Activated CD4-positive, alpha-beta T cell treated with anti-CD3 and anti-CD28 coated beads for 48 hours (primary cell): ENCODE results near the gene LAMB3.

Experiments
- DNase-seq: peaks from one replicate; pipeline ENCODE4 v3.0.0-alpha.2; 2020

Gene LAMB3

DNA sequence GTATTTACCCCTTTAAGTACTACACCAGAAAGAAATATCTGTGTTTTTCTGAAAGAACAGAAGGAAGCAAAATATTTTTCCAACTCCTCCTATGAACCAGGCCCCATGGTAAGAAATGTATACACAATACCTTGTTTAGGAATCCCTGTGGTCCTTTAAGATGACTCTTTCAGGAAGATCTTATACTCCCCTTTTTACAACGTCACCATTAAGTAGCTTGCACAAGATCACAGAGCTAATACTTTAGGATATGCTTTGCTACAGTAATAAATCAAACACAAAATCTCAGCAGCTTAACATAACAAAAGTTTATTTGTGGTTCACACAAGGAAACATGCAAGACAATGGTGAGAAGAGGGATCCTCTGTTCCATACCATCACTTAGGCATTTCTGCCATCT lies 8.8 kb upstream of the LAMB3 start:
- no peak for DNase-seq

DNA sequence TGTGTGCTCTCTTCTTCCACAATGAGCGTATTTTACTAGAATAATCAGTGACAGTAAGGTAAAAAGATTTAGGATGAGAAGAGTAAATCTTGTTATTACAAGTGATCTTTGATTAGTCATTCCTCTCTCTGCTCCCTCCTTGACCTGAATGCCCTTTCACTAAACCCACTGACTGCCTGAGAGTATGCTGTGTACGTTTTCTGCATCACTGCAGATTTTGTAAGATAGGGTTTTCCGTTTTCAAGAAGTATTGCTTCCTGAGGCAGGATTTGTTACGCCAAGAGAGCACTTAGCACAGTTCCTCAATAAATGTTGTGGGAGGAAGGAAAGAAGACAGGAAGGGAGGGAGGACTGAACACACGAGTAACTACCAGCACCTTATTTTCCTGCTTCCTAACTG lies 7.7 kb upstream of the LAMB3 start:
- peak; percentile 35 for DNase-seq

DNA sequence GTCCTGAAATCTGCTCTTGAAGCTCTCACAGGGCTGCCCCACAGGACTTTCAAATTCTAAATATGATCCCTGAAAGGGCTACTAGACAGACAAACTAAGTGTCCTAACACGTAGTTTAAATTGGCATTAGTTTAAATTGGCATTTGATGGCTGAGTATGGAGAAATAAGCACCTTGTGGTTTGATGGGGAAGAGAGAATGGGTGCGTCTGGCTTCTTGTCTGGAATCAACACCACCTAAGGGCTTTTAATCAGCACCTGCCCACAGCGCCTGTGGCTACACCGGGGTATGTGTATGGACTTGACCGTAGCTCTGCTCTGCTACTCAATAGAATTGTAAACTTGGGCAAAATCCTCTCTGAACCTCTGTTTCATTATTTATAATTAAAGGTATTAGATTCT lies 5.7 kb upstream of the LAMB3 start:
- DNase-seq = no peak

DNA sequence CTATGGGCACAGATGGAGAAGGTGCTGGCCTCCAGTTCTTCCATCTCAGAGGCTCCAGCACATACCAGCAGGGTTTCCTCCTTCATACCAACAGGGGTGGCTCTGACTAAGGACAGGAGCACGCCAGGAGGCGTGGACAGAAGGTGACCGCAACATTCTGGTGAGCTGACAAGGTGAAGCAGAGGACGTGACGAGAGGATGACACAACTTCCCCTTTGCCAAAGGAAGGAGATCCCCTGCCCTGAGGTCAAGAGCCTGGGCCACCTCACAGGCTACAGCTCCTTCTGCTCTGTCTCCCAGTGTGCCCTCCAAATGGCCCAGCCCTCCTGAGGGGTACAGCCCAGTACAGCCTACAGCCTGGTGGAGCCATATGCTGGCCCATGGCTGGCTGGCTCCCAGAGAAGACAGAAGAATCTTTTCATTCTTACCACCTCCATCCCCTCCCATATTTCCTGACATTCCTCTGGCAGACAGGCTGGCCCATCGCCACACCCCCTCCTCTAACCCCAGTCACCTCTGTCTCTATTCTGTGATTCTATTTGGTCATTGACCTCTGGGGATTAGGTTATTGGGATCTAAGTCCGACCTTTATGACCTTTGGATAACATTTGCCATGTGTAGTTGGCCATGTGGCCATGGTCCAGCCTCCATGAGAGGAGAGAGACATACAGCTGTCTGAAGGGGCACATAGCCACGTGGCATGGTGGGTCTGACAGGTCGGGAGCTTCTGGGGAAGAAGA lies 5.1 kb upstream of the LAMB3 start:
- no peak for DNase-seq

DNA sequence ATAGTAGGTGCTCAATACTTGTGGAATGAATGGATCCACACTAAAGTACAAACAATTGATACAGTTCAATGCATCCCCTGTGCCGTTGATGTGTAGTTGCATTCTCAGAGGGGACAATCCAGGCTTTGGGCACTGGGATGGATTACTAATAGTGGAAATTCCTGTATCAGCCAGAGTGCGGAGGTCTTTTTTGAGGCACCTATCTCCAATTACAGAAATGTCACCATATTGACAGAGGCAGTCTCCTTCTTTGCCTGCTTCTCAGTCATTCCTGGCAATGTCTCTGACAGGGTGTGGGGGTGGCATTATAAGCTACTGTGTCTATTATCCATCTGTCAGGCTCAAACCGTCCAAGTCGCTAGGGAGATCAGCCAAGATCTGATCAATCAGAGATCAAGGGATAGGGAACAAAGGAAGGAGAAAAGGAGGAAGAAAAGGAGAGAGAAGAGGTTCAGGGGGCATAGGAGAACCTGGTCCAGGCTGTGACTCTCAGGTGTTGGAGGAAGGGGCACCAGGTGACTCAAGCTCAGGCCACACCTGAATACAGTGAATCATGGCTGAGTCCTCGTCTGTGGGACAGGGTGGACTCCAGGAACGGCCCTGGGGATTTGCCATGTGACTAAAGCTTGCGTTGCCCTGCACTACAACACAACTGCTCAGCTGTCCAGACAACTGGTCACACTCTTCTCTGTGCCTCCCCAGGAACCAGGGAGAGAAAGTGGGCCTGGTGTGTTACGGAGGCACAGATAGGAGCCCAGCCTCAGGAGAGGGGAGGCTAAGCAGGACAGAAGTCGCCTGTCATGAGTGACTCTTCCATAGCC lies 3.4 kb upstream of the LAMB3 start:
- DNase-seq = no peak

DNA sequence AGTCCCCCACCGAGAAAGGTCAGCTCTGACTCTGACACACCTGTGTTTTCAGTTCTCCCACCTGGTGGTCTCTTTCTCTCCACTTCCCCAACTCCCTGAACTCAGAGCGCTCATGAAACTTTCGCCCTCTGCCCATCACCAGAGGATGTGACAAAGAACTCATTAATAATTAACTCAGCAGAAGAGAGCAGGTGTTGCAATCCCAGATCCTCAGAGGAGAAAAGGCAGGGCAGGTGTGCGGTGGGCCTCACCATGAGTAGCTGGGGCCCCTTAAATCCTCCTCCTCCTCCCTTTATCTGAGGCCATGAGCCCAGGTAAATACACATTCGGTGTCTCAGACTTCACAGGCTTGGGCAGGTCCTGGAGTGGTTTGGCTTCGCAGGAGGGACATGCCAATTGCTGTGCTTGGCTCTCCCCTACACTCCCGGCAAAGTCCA lies 1.7 kb upstream of the LAMB3 start:
- no peak for DNase-seq

DNA sequence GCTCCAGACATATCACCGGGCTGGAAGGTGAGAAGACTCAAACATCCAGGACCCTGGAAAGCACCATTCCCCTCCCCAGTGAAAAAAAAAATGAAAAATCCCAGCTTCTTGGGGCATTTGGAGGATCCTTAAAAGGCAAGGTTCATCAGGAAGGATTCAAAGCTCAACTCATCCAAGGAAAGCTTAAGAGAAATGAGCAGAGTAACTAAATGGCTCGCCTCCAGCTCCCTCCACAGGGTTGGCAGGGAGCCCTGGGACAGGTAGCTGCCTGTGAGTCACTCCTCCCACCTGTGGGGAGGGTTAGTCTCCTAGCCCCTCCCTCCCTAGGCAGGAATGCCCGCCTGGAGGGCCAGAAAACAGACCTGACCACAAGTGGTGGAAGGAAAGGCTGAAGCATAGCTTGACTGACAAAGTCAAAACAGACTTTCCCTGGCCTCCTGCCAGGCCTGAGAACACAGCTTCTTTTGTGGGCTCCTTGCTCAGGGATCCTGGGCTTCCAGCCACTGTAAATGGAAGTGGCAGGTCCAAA lies 712 bp upstream of the LAMB3 start:
- DNase-seq = peak; percentile 80

DNA sequence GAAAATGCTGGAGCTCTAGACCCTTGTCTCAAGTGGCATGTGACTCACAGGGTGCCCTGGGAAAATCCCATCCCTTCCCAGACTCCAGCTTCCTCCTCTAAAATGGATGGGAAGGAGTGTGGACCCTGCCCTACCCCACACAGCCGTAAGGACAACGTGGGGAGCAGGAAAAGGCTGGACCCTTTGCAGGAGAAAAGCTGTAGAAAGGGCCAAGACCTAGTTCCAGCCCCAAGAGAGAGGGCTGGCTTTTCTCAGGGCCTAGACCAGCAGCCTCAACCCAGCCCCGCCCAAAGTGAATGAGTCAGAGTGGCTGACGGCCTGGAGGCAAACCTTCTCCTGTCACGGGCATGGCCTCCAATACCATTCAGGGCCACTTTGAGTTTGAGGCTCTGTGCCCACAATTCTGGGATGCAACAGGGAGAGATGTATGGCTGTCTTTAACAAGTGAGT lies 1.1 kb downstream of the LAMB3 start:
- DNase-seq = peak; percentile 84

DNA sequence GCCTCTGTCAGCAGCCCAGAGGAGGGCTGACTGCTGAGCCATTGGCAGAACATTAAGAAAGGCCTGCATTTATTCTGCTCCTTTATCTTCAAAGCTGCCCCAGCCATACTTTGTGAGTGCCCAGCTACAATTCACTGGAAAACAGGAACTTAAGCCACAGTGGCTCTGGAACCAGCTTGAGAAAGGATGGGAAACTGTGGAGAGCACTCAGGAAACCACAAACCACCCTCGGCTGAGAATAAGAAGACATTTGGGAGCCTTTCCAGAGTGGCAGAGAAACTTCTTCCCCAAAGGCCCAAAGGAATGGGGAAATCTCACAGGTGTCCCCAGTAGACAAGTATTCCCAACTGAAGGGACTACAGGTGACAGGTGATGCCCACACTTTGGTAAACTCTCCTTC lies 1.8 kb downstream of the LAMB3 start:
- no peak for DNase-seq

DNA sequence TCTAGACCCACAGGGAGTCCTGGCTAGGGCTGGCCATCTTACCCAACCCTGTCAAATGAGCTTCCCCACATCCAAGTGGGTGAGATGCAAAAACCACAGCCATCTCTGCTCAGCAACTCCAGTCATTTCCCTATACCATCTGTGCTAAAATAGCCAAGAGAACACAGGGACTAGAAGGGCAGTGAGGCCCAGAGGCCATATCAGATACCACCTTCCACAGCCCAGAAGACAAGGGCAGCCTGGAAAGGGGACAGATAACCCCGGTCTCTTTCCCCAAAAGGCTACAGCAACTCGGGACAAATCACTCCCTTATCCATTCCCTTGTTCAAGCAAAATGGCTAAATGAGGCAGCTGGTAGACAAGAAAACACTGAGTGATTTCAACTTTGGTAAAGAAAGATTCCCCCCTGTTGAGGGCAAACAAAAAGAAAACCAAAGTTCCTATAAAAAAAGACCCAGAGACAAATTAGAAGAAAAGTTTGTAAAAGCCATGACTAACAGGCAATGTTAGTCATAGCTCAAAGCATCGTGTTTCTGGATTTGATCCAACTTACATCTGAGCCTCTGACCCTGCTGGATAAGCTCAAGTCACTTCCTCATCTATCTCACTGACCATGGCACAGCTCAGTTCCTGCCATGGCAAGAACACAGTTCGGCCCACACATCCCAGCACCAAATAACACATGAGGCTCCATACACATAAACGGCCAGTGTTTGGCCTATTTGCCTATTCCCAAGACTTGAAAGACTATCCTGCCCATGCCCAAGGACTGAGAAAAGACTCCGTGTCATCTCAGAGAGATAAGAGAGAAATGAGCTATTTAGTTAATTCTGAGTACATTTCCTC lies 3.1 kb downstream of the LAMB3 start:
- DNase-seq = no peak

DNA sequence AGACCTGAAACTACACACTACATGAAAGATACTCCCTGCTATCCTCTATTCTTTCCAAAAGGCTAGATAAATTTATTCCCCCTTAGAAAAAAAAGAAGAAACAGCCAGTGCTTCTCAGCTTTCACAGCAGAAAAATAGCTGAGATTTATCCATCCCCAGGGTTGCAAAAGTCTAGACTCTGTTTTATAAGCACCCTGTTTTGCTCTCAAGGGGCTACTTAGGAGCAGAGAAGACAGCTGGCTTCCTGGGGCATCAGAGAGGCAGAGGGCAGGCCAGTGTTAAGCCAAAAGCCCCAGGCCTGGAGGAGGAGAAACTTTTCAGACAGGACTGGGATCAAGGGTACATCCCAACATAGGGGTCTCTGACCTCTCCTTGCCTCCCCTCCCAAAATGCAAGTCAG lies 3.9 kb downstream of the LAMB3 start:
- no peak for DNase-seq

DNA sequence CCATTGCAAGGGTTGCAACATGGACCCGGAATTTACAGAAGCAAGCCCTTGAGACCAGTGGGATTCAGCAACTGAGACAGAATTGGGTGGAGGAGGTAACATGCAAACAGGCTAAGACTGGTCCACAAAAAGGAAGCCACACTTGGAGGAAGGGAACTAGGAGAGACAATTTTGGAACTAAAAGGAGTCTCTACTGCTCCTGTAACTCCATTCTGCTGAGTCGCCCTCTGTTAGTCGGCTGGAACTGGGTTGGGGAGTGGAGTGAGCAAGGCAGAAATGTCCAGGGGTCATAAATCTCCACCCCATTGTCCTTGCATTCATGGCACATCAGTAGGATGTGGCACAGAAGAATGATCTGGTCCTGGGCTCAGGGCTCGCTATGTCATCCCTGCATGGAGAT lies 5.1 kb downstream of the LAMB3 start:
- no peak for DNase-seq

DNA sequence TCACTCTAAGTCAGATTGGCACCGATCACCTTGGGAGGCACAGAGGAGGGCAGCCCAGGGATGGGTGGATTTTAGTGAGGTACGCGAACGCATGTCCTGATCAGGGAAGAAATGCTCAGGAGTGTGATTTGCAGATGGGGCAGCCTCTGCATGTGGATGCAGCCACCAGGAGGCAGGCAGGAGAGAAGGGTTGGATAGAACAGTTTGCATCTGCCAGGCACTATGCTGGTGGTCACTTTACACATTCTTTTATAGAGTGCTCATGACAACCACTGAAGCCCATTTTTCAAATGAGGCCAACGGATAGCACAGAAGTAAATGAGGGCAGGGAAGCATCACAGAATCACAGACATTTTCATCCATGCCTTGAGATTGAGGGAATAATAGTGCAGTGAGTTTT lies 5.7 kb downstream of the LAMB3 start:
- DNase-seq = no peak

DNA sequence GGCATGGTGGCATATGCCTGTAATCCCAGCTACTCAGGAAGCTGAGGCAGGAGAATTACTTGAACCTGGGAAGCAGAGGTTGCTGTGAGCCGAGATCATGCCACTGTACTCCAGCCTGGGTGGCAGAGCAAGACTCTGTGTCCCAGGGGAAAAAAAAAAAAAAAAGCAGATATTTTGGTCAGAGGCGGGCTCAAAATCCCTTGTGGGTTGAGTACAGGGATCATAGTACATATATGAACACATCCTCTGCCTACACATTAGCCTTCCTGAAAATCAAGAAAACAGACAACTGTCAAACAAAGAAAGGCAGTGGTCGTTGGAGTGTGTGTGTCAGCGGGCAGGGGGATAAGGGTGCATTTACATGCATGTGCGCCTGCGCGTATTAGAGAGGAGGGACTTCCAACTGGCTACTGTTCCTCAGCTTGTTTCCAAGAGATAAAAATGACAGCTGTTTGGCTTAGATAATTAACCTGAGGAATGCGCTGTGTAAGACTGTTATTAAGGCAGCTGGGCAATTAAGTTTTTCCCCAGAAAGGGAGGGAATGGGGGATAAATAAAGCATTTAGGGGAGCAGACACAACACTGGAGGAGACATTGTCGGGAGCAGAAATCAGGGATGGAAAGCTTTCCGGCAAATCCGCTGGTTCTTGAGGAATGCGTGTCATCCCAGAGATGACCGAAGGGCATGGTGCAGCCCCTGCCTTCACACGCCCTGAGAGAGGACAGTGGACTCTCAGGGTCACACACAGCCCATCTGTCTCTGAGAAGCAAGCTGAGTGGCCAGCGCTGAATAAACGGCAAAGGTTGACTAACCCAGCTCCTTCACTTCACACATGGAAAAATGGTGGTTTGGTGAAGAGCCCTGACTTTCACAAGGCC lies 6.4 kb downstream of the LAMB3 start:
- no peak for DNase-seq

DNA sequence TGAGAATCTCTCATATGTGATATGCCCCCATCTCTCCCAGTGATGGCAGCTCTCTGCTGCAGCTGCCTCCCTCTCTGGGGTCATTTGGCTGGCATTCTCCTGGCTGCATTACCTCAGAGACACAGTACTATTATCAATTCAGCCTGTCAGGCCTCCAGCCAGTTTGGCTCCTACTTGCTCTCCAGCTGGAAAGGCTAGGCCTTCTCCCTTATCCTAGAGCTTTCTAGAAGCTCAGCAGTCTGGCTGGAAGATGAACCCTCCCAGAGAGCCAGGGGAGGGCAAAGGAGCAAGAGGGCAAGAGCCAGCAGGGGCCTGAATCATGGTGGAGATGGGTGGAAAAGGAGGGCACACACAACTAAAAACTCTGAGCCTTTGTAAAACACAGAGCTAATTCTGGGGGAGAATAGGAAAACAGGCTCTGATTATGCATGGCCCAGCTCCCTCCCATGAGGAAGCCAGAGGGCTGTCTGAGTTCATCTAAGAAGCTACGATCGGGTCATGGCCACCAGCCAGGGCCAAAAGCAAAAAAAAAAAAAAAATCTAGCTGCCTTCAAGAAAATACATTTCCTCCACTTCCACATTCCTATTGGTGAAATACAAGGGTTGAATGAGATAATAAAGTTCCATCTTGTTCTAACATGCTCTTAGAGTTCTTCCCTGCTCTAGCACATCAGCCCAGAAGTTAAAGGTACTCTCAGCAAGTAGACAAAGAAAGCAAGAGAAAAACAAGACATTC lies 8.8 kb downstream of the LAMB3 start:
- no peak for DNase-seq

DNA sequence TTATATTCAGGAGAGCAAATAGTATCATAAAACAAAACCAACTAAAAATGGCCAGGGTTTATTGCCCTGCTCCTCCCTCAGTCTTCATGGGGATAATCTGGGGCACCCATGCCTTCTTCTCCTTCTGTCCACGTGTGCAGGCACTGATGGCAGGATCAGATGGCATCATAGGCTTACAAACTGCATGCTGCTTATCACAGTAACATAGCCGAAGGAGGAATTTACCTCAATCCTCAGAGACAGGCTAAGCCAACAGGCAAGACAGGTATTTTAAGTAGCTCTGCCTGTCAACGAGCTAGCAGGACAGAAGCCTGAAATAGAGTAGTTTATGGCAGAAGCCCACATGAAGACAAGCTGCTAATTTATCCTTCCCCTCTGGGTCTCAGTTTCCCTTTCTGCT lies 9.4 kb downstream of the LAMB3 start:
- DNase-seq = no peak

DNA sequence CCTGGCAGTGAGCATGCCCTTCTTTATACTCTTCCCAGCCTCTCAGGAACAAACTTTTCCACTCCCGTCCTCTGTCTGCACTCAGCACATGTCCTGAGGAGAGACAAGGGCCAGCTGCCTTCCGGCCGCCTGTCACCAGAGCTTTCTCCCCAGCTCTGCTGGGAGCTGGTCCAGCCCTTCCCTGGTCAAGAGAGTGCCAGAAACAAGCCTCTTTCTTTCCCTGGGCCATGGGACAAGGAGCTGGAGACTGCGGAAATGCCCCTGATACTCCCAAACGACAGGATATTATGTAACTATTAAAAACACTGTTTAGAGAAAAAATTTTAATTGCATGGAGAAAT lies 10.4 kb downstream of the LAMB3 start:
- no peak for DNase-seq

DNA sequence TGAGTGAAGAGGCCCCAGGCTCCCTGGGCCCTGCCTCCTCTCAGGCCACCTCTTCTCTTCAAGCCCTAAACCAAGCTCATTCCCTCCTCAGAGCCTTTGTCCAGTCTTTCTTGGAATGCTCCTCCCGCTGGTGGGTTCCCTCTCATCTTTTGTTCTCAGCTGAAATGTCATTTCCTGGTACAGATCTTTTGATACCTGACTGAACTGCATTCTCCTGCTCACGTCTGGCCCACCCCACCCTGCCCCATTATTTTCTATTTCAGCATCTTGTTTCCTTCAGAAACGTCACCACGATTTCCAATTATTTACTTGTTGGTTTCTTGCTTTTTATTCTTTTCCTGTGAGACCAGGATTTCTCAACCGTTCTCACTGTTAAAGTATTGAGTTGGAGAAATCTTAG lies 16.4 kb downstream of the LAMB3 start:
- DNase-seq = no peak

DNA sequence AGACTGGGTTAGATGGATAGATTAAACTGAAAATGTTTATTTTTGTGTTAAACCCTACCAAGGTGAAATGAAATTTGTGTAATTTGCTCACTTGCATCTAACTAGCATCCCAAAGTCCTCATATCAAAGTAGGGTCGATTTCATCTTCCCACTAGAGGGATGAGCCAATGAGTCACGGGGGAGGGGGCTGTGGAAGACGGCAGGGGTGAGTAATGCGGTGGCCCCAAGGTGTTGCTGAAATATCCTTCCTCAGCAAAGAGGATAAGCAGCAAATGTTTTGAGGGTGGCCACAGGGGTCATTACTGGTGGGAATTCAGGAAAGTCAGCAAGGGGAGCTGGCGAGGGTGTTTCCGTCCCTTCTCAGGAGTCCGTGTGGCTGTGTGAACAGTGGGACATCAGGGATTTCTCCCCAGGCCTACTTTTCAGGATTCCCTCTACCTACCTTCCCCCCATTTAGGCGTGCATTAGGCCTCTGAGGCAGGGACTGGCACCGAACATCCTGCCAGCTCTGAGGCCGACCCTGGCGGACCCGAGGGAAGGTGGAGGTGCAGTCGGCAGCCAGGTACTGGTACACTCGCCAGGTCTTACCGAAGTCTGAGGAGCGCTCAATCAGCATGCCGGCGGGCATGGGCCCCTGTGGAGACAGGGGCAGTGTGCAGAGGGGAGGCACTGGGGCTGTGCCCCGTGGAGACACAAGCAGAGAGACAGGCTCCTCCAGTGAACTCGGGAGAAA lies 18.1 kb downstream of the LAMB3 start:
- no peak for DNase-seq

DNA sequence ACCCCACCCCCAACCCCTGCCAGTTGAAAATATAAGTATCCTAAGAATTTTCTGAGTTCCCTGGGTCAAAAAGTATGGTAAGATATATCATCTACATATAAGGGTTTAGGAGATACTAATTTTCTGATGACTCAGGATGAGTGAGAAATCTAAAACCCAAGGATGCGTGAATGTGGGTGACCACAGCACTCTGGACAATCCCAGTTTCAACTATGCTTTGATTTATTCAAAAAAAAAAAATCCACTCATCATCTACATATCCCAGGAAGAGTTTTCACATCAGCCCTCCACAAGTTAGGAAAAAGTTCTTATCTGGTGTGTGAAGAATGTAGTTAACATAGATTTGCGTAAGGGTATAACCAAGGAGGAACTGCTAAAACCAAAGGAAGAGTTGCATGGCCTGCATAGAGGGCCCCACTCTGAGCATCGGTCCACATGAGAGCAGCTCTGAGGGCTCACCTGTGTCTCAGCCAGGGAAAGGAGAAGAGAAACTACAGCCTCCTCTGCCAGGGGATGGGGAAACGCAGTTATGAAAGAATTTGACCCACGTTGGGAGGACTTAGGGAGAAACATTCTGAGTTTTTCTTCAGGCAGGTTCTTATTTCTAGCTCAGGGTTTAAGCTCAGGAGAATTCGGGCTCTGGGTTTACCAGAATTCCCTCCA lies 18.8 kb downstream of the LAMB3 start:
- no peak for DNase-seq
